Measurements from ENCODE around the gene SPTBN4.
"Not testable (repeated sequence)": the region's sequence is repeated elsewhere in the genome, so short reads cannot be mapped to it uniquely, and the experiment has no call there.

SPTBN4 gene

DNA sequence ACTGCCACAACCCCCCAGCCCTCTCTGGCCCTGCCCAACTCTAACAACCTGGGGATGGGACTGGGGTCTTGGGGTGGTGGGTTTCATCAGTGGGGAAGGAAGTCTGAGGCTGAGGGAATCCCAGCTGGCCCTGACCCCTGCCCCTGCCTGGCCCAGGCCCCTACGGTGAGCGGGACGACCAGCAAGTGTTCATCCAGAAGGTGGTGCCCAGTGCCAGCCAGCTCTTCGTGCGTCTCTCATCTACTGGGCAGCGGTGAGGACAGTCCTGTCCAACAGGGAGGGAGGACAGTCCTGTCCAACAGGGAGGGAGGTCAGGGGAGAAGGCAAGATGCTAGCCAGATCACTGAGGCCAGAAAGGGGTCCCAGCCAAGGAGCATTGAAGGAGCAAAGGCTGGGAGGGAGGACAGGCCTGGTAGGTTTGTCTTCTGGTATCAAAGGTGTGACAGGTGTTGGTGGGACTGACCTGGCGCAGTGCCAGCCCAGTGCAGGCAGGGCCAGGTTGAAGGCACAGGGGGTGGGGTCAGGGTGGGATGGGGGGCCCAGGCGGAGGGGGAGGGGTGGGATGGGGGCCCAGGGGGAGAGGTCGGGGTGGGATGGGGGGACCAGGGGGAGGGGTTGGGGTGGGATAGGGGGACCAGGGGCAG lies 122.2 kb downstream of the SPTBN4 start:
- in situ Hi-C loops (cut with HindIII; ENCODE audit: low sequenced_read_pairs) = no loop called here

DNA sequence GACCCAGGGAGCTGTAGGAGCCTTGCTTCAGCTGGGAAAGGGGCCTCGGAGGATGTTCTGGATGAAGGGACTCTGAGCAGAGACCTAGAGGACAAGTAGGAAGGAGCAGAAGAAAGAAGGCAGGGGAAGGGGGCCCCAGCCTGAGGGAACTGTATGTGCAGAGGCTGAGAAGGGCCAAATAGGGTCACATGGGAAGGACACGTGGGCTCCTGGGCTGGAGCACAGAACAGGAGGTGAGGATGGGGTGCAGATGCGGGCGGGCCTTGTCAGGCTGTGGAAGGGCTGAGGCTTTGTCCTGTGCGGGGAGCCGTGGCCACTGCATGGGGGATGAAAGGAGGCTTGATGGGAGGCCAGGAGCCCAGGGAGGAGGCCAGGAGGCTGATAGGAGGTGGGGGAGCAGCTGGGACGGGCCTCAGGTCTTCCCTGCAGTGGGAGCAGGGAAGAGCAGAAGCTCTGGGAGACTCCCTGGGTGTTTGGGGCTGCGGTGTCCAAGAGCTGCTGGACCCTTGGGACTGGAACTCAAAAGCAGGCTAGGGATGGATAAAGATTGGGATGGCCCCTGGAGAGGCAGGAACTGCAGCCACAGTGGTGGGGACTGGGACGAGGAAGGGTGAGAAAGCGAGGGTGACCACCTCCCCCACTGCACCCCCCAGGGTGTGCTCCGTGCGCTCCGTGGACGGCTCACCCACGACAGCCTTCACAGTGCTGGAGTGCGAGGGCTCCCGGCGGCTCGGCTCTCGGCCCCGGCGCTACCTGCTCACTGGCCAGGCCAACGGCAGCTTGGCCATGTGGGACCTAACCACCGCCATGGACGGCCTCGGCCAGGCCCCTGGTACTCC lies 123.0 kb downstream of the SPTBN4 start:
- no peak overlapping the region for H3K4me3 ChIP-seq (ENCODE audit: low read depth, low read length)
- in situ Hi-C loops (cut with HindIII; ENCODE audit: low sequenced_read_pairs) = no loop called here
- no peak for DNase-seq (ENCODE audit: low read depth)
- TF ChIP-seq, protein P1, sequence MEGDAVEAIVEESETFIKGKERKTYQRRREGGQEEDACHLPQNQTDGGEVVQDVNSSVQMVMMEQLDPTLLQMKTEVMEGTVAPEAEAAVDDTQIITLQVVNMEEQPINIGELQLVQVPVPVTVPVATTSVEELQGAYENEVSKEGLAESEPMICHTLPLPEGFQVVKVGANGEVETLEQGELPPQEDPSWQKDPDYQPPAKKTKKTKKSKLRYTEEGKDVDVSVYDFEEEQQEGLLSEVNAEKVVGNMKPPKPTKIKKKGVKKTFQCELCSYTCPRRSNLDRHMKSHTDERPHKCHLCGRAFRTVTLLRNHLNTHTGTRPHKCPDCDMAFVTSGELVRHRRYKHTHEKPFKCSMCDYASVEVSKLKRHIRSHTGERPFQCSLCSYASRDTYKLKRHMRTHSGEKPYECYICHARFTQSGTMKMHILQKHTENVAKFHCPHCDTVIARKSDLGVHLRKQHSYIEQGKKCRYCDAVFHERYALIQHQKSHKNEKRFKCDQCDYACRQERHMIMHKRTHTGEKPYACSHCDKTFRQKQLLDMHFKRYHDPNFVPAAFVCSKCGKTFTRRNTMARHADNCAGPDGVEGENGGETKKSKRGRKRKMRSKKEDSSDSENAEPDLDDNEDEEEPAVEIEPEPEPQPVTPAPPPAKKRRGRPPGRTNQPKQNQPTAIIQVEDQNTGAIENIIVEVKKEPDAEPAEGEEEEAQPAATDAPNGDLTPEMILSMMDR (IDR thresholded peaks at IDR 0.05; ENCODE audit: low read depth, low read length, missing control alignments) = no peak

More for the DNA sequence above, 122.2 kb downstream of the SPTBN4 start:
- no peak overlapping the region for H3K4me3 ChIP-seq (ENCODE audit: low read depth, low read length)
- DNase-seq (ENCODE audit: low read depth) = no peak
- TF ChIP-seq, protein P1 (IDR thresholded peaks at IDR 0.05; ENCODE audit: low read depth, low read length, missing control alignments) = no peak

DNA sequence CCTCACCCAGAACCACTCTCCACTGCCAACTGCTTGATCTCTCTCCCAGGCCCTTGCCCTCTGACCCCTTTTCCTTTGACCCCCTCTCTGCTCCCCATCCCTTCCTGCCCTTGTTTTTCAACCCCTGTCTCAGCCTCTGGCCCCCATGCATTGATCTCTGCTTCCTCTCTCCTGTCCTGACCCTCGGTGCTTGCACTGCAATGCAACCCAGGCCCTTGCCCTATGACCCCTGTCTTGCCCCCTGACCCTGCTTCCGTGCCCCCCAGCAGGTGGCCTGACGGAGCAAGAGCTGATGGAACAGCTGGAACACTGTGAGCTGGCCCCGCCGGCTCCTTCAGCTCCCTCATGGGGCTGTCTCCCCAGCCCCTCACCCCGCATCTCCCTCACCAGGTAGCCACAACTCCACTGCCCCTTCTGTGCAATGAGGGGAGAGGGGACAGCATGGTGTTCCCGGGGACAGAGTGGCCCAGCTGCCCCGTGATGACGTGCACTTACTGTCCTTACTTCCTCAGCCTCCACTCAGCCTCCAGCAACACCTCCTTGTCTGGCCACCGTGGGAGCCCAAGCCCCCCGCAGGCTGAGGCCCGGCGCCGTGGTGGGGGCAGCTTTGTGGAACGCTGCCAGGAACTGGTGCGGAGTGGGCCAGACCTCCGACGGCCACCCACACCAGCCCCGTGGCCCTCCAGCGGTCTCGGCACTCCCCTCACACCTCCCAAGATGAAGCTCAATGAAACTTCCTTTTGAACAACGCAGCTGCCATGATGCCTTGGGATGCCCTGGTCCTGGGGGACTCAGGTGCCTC lies 123.9 kb downstream of the SPTBN4 start:
- no peak for DNase-seq (ENCODE audit: low read depth)
- no peak overlapping the region for H3K4me3 ChIP-seq (ENCODE audit: low read depth, low read length)
- TF ChIP-seq, protein P1 (IDR thresholded peaks at IDR 0.05; ENCODE audit: low read depth, low read length, missing control alignments) = no peak
- in situ Hi-C loops (cut with HindIII; ENCODE audit: low sequenced_read_pairs) = no loop called here

DNA sequence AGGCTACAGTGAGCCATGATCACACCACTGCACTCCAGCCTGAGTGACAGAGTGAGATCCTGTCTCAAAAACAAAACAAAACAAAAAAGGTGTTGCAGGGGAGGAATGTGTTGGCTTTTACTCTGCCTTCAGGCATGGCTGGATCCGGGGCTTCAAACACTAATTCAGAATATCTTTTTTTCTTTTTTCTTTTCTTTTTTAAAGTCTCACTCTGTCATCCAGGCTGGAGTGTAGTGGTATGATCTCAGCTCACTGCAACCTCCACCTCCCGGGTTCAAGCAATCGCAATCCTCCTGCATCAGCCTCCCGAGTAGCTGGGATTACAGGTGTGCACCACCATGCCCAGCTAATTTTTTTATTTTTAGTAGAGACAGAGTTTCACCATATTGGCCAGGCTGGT lies 124.9 kb downstream of the SPTBN4 start:
- in situ Hi-C loops (cut with HindIII; ENCODE audit: low sequenced_read_pairs); DNase-seq (ENCODE audit: low read depth); H3K4me3 ChIP-seq (ENCODE audit: low read depth, low read length): not testable (repeated sequence)

GRCh38 chr19:40592170-40592569 lies 125.4 kb downstream of the SPTBN4 start:
- TF ChIP-seq, protein P1 (IDR thresholded peaks at IDR 0.05; ENCODE audit: low read depth, low read length, missing control alignments) = no peak
- DNase-seq (ENCODE audit: low read depth) = no peak

DNA sequence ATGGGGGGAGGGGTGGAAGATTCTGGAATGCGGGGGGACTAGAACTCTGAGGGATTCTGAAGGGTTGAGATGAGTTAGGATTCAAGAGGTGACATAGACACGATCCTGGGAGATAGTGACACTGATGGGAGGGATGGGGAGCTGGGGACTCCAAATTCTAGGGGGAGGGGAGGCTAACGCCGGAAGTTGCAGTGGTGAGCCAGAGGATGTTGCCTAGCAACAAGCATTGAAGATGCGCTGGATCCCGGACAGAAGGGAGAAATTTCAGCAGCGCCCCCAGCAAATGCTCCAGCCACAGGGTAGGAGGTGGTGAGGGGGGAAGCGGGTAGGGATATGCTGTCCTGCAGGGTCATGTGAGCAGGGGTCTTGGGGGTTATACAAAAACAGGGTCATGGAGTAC lies 127.5 kb downstream of the SPTBN4 start:
- TF ChIP-seq, protein P1 (IDR thresholded peaks at IDR 0.05; ENCODE audit: low read depth, low read length, missing control alignments) = no peak
- no peak for DNase-seq (ENCODE audit: low read depth)
- in situ Hi-C loops (cut with HindIII; ENCODE audit: low sequenced_read_pairs) = no loop called here
- no peak overlapping the region for H3K4me3 ChIP-seq (ENCODE audit: low read depth, low read length)

More at GRCh38 chr19:40592170-40592569, 125.4 kb downstream of the SPTBN4 start:
- H3K4me3 ChIP-seq (ENCODE audit: low read depth, low read length) = no peak overlapping the region
- in situ Hi-C loops (cut with HindIII; ENCODE audit: low sequenced_read_pairs) = no loop called here

Measured in astrocyte of the cerebellum (primary cell).